Measurements from ENCODE around the gene TOX2. TPM values are rescaled to one million over a fixed set of nuclear protein-coding genes. Genes with fewer than 3 reads are reported as not detected.

Gene TOX2
- total and polyA plus RNA-seq, 2 of the 4 experiments (the other 2 are of a cell fraction), result 1.3 to 17.5 TPM

GRCh38 chr20:44113618-44114376 is 199.1 kb downstream of the TOX2 start:
- Histone ChIP-seq H3K36me3 (ENCODE audit: control insufficient read depth, insufficient read depth, low read length) (no peaks in the 10 kb centered on the region), H3K4me2 (ENCODE audit: low read depth, low read length) (no peak overlapping the region), H3K14ac (replicated peaks; ENCODE audit: low read depth, low read length) (no peak overlapping the region), H3K4me1 (ENCODE audit: control insufficient read depth, insufficient read depth, low read length) (peaks cover 1% of the 10 kb centered on the region; the same call in 1 of the 2 replicates), H3K9me3 (ENCODE audit: control insufficient read depth, insufficient read depth, low read length) (no peaks in the 10 kb centered on the region), H3K4ac (ENCODE audit: low read depth, low read length) (no peak overlapping the region), H2AK9ac (replicated peaks; ENCODE audit: low read depth, low read length, poor library complexity) (peak overlapping the region; percentile 70), H3K27ac (ENCODE audit: insufficient read depth, low read length) (no peak overlapping the region), H4K20me1 (ENCODE audit: insufficient read depth, low read length) (no peaks in the 10 kb centered on the region), H3K4me3 (ENCODE audit: insufficient read depth, low read depth, low read length) (no peak overlapping the region), H3K9ac (ENCODE audit: low read depth, low read length) (no peak overlapping the region), H4K5ac (ENCODE audit: low read depth, low read length) (no peak overlapping the region), H3K56ac (ENCODE audit: extremely low read depth, insufficient read depth, low read length) (no peak overlapping the region), H4K8ac (ENCODE audit: low read depth in 2 of 2, low read length in 2 of 2) (no peak overlapping the region), H2BK15ac (ENCODE audit: low read depth, low read length) (no peak overlapping the region), H3K23ac (ENCODE audit: low read depth, low read length) (no peak overlapping the region), H4K91ac (ENCODE audit: insufficient read depth, low read depth, low read length) (no peak overlapping the region), H2AFZ (replicated peaks; ENCODE audit: low read length, poor library complexity) (no peak overlapping the region), H3K79me1 (ENCODE audit: low read depth in 1 of 2, low read length in 2 of 2) (no peaks in the 10 kb centered on the region; a peak in 1 of 4 replicates), H2BK120ac (ENCODE audit: low read depth, low read length) (no peak overlapping the region), H2BK20ac (ENCODE audit: low read depth, low read length) (no peak overlapping the region), H3K27me3 (ENCODE audit: control insufficient read depth, insufficient read depth, low read length) (peaks cover 3% of the 10 kb centered on the region), H2AK5ac (ENCODE audit: low read depth, low read length) (no peak overlapping the region; the same call in 1 of the 2 replicates), H3K9me1 (ENCODE audit: insufficient read depth, low read length) (no peaks in the 10 kb centered on the region; the same call in 1 of the 2 replicates), H2BK5ac (ENCODE audit: low read depth, low read length, poor library complexity, severe bottlenecking) (no peak overlapping the region), H3K18ac (ENCODE audit: low read depth, low read length) (no peak overlapping the region)
- ATAC-seq (ENCODE audit: low read depth) (no peak), DNase-seq (no peak)
- CTCF ChIA-PET, result interaction anchor here (5.6 kb wide), 1 partner anchor 76 kb away, joined by 67 read pairs; the partner anchor contains the start of gene JPH2
- in situ Hi-C loops (cut with MboI; ENCODE audit: low sequenced_read_pairs), result no loop called here
- TF ChIP-seq RAD21 (IDR thresholded peaks at IDR 0.05; ENCODE audit: low read length) (no peak), CHD1 (IDR thresholded peaks at IDR 0.05; ENCODE audit: low read depth, low read length) (no peak), CEBPB (IDR thresholded peaks at IDR 0.05; ENCODE audit: low read depth, low read length) (no peak), POLR2A (IDR thresholded peaks at IDR 0.05; ENCODE audit: low read depth, low read length) (no peak), ELK1 (IDR thresholded peaks at IDR 0.05; ENCODE audit: borderline replicate concordance, low read depth, low read length) (no peak), FOS (IDR thresholded peaks at IDR 0.05; ENCODE audit: low read depth, low read length) (no peak), MAZ (IDR thresholded peaks at IDR 0.05; ENCODE audit: borderline replicate concordance, low read depth, low read length) (no peak), USF2 (IDR thresholded peaks at IDR 0.05; ENCODE audit: low read depth, low read length) (no peak), MAFK (IDR thresholded peaks at IDR 0.05; ENCODE audit: low read depth, low read length) (no peak), MXI1 (IDR thresholded peaks at IDR 0.05; ENCODE audit: borderline replicate concordance, low read depth, low read length) (no peak), NFE2L2 (IDR thresholded peaks at IDR 0.05; ENCODE audit: low read depth, low read length) (no peak)
- TF ChIP-seq, protein P1, sequence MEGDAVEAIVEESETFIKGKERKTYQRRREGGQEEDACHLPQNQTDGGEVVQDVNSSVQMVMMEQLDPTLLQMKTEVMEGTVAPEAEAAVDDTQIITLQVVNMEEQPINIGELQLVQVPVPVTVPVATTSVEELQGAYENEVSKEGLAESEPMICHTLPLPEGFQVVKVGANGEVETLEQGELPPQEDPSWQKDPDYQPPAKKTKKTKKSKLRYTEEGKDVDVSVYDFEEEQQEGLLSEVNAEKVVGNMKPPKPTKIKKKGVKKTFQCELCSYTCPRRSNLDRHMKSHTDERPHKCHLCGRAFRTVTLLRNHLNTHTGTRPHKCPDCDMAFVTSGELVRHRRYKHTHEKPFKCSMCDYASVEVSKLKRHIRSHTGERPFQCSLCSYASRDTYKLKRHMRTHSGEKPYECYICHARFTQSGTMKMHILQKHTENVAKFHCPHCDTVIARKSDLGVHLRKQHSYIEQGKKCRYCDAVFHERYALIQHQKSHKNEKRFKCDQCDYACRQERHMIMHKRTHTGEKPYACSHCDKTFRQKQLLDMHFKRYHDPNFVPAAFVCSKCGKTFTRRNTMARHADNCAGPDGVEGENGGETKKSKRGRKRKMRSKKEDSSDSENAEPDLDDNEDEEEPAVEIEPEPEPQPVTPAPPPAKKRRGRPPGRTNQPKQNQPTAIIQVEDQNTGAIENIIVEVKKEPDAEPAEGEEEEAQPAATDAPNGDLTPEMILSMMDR (conservative IDR thresholded peaks at IDR 0.05; ENCODE audit: low read depth, low read length), result no peak
- 0% methylated on average over 1 of the region's 8 CpGs; no CpG with 5 or more reads in 1 of the 2 experiments for WGBS, 2 experiments (ENCODE audit: extremely low coverage in 2 of 2, insufficient read length in 1 of 2)
- intact Hi-C loops (cut with micrococcal nuclease), result no loop called here
- no TSS peak for BruUV-seq (replicated peaks)
- dilution Hi-C loops (cut with HindIII; ENCODE audit: low sequenced_read_pairs, unreplicated experiment), result no loop called here
- POLR2A ChIA-PET (ENCODE audit: unreplicated experiment), result no interaction called here

Measured in IMR-90 (cell line).